Peyer's patch (tissue), 4 donors: ENCODE results near the gene TPRX1. TPM values are rescaled to one million over a fixed set of nuclear protein-coding genes. Genes with fewer than 3 reads are reported as not detected.

Source experiments
- DNase-seq, 3 donors: peaks; one replicate each; pipeline ENCODE4 v3.0.0-alpha.2; 2017 to 2019
- H3K27ac ChIP-seq, 4 donors: fragments of 200-600 bp; sonication (generic); one replicate each; pipeline ENCODE4 v1.5.1; 2016 to 2019
- H3K27me3 ChIP-seq, 2 donors: fragments of 200-600 bp; sonication (generic); one replicate each; pipeline ENCODE4 v1.5.1; 2019
- H3K36me3 ChIP-seq, 3 donors: fragments of 200-600 bp; sonication (generic); one replicate each; pipeline ENCODE4 v1.5.1; 2016 to 2019
- H3K4me1 ChIP-seq, 4 donors: fragments of 200-600 bp; sonication (generic); one replicate each; pipeline ENCODE4 v1.5.1; 2016 to 2019
- H3K4me3 ChIP-seq, 4 donors: fragments of 200-600 bp; sonication (generic); 1 replicate in 3 of 4; 2 replicates in 1 of 4; pipeline ENCODE4 v1.5.1; 2016 to 2019; ENCODE audit warnings: mild to moderate bottlenecking in 1 of 4
- H3K9me3 ChIP-seq, 4 donors: fragments of 200-600 bp; sonication (generic); one replicate each; pipeline ENCODE4 v1.5.1; 2016 to 2019; ENCODE audit warnings: mild to moderate bottlenecking in 1 of 4
- POLR2A ChIP-seq, 2 donors: fragments of 450-650 bp; IDR thresholded peaks; one replicate each; pipeline ENCODE4 v1.5.1; 2017; ENCODE audit warnings: antibody characterized with exemption in 2 of 2, mild to moderate bottlenecking in 2 of 2, moderate library complexity in 2 of 2
- total RNA-seq, 4 donors: library from RNA; depleted of rRNA; stranded (reverse); fragments of >200 nt; gene quantifications; one replicate each; pipeline ENCODE4 v1.1.0, GENCODE V29; 2016
- TF ChIP-seq, protein P1 (sequence below), 6 experiments: fragments of 450-650 bp in 4 of 6; fragments of 200-600 bp in 2 of 6; sonication (generic) in 1 of 6; IDR thresholded peaks; one replicate each; pipeline ENCODE4 v1.5.1; 2017 to 2019; ENCODE audit warnings: antibody characterized with exemption in 6 of 6, mild to moderate bottlenecking in 3 of 6, moderate library complexity in 1 of 6

TPRX1 gene
- total RNA-seq, 4 donors from 2014 or later: not detected

DNA sequence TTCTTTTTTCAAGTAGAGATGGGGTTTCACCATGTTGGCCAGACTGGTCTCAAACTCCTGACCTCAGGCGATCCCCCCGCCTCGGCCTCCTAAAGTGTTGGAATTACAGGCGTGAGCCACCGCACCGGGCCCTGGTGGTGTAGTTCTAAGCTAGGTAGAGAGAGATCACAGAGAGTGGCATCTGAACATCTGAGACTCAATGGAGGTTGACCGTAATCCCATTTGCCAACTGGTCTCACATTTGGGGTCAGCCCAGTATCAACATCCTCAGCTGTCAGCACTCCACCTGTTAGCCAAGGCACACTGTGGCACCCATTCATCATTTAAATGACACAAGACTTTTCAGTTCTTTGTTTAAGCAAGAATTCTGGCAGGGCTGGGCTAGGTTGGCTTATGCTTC, 17.8 kb downstream of the TPRX1 start:
- H3K4me1 ChIP-seq: peaks cover 0 to 7% (median 0%) of the 10 kb centered on the region in 4 donors
- no peak overlapping the region for H3K4me3 ChIP-seq
- no peak for TF ChIP-seq POLR2A (IDR thresholded peaks at IDR 0.05)
- TF ChIP-seq, protein P1, sequence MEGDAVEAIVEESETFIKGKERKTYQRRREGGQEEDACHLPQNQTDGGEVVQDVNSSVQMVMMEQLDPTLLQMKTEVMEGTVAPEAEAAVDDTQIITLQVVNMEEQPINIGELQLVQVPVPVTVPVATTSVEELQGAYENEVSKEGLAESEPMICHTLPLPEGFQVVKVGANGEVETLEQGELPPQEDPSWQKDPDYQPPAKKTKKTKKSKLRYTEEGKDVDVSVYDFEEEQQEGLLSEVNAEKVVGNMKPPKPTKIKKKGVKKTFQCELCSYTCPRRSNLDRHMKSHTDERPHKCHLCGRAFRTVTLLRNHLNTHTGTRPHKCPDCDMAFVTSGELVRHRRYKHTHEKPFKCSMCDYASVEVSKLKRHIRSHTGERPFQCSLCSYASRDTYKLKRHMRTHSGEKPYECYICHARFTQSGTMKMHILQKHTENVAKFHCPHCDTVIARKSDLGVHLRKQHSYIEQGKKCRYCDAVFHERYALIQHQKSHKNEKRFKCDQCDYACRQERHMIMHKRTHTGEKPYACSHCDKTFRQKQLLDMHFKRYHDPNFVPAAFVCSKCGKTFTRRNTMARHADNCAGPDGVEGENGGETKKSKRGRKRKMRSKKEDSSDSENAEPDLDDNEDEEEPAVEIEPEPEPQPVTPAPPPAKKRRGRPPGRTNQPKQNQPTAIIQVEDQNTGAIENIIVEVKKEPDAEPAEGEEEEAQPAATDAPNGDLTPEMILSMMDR (IDR thresholded peaks at IDR 0.05): no peak
- H3K27me3 ChIP-seq: no peaks in the 10 kb centered on the region
- H3K27ac ChIP-seq: no peak overlapping the region
- no peak for DNase-seq
- H3K9me3 ChIP-seq: no peaks in the 10 kb centered on the region
- H3K36me3 ChIP-seq: peaks cover 0 to 44% (median 0%) of the 10 kb centered on the region in 3 donors

DNA sequence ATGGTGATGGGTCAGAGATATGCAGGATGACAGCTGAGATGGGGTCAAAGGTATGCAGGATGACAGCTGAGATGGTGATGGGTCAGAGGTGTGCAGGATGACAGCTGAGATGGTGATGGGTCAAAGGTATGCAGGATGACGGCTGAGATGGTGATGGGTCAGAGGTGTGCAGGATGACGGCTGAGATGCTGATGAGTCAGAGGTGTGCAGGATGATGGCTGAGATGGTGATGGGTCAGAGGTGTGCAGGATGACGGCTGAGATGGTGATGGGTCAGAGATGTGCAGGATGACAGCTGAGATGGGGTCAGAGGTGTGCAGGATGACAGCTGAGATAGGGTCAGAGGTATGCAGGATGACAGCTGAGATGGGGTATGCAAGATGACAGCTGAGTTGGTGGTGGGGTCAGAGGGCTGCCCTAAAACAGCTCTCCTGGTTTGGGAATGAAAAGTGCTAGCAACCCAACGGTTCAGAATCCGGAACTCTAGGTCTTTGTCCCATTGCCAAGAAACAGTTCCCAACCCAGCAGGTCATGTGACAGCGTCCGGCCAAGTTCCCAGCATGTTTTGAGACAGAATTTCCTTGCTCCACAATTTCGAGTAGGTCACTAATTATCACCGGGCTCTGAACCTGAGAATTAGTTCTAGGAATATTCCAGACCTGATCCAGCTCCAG, 22.6 kb downstream of the TPRX1 start:
- H3K4me1 ChIP-seq: peaks cover 0 to 37% (median 0%) of the 10 kb centered on the region in 4 donors
- no peaks in the 10 kb centered on the region for H3K27me3 ChIP-seq
- H3K4me3 ChIP-seq: no peak overlapping the region
- H3K9me3 ChIP-seq: no peaks in the 10 kb centered on the region
- H3K36me3 ChIP-seq: peaks cover 0 to 47% (median 0%) of the 10 kb centered on the region in 3 donors
- H3K27ac ChIP-seq: peak overlapping the region in 1 of 4 donors; percentile 96
- no peak for TF ChIP-seq POLR2A (IDR thresholded peaks at IDR 0.05)
- DNase-seq: peak in 2 of 3 donors; percentile 56 to 62

DNA sequence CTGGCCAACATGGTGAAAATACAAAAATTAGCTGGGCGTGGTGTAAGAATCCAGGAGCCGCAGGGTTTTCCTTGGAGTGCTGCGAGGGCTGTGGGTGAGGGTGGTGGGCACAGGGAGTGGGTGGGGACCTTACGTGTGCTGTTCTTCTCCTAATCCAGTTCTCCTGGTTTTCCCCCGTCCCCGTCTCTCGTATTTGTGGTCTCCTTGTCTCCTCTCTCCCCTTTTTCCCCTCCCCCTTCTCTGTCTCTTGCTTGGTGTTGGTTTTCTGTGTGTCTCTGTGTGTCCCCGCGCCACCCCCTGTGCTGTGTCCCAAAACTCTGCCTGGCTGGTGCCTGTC, 24.2 kb downstream of the TPRX1 start:
- H3K4me3 ChIP-seq: peak overlapping the region in 3 of 4 donors; percentile 87 to 92 (median 89)
- H3K4me1 ChIP-seq: peaks cover 0 to 39% (median 0%) of the 10 kb centered on the region in 4 donors
- peak overlapping the region; percentile 91 to 98 (median 94) for H3K27ac ChIP-seq
- no peaks in the 10 kb centered on the region for H3K27me3 ChIP-seq
- no peak for DNase-seq
- no peaks in the 10 kb centered on the region for H3K9me3 ChIP-seq
- H3K36me3 ChIP-seq: peaks cover 0 to 39% (median 0%) of the 10 kb centered on the region in 3 donors
- TF ChIP-seq, protein P1 (IDR thresholded peaks at IDR 0.05): no peak
- TF ChIP-seq POLR2A (IDR thresholded peaks at IDR 0.05): no peak

DNA sequence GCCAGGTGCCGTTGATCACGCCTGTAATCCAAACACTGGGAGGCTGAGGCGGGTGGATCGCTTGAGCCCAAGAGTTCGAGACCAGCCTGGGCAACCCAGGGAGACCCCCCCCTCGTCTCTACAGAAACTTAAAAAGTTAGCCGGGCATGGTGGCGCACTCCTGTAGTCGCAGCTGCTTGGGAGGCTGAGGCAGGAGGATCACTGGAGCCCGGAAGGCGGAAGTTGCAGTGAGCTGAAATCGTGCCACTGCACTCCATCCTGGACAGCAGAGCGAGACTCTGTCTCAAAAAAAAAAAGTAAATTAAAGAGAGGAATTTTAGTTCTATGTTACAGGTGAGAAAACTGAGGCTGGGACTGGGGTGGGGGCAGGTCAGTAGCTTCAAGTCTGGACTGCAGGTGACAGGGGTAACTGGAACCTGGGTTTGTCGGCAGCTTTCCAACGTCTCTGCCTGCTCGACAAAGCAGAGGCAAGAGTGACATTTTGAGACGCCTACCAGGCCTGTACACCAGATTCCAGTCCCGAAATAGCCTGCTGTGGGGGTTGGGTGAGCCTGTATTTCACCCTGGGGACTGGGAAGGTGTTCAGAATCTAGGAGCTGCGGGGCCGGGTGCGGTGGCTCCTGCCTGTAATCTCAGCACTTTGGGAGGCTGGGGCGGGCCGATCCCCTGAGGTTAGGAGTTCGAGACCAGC, 24.7 kb downstream of the TPRX1 start:
- Histone ChIP-seq H3K4me3 (peak overlapping the region; percentile 78 to 92 (median 88)), H3K27me3 (no peaks in the 10 kb centered on the region), H3K9me3 (no peaks in the 10 kb centered on the region), H3K36me3 (peaks cover 0 to 33% (median 0%) of the 10 kb centered on the region in 3 donors), H3K27ac (peak overlapping the region; percentile 91 to 98 (median 94)), H3K4me1 (peaks cover 0 to 39% (median 0%) of the 10 kb centered on the region in 4 donors)
- no peak for TF ChIP-seq POLR2A (IDR thresholded peaks at IDR 0.05)
- TF ChIP-seq, protein P1 (IDR thresholded peaks at IDR 0.05): no peak
- DNase-seq: no peak

DNA sequence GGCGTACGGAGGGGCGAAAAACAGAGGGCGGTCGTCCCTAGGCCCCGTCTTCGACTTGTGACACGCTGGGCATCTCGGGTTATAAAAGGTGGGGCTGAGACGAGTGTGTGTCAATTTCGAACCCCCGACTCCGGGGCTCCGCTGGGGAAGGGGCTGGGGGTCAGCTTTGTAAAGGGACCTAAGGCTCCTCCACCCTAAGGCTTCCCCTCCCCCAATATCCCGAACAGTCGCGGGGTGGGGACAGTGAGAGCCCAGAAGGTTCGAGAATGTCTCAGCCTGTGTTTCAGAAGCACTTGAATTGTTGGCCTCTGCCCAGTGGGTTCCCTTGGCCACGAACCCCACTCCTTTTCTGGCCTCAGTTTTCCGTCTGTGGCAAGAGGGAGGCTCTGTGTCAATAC, 25.4 kb downstream of the TPRX1 start:
- peak in 1 of 3 donors; percentile 59 for DNase-seq
- Histone ChIP-seq H3K27me3 (no peaks in the 10 kb centered on the region), H3K36me3 (peaks cover 0 to 26% (median 0%) of the 10 kb centered on the region in 3 donors)

More for the DNA sequence above, 25.4 kb downstream of the TPRX1 start:
- H3K4me3 ChIP-seq: peak overlapping the region; percentile 78 to 92 (median 88)
- peak overlapping the region; percentile 91 to 98 (median 94) for H3K27ac ChIP-seq
- no peaks in the 10 kb centered on the region for H3K9me3 ChIP-seq
- H3K4me1 ChIP-seq: peaks cover 0 to 39% (median 0%) of the 10 kb centered on the region in 4 donors
- TF ChIP-seq, protein P1 (IDR thresholded peaks at IDR 0.05): no peak
- no peak for TF ChIP-seq POLR2A (IDR thresholded peaks at IDR 0.05)
